ENCODE results near the gene KIAA0232. TPM values are rescaled to one million over a fixed set of nuclear protein-coding genes. Genes with fewer than 3 reads are reported as not detected.

KIAA0232 gene
- total and polyA plus RNA-seq, 9 donors: 8.7 to 41.4 (median 38.5) TPM

GRCh38 chr4:6765703-6766102 is 16.8 kb upstream of the KIAA0232 start:
- 87 to 93% (median 92%) methylated on average over 2 of the region's 2 CpGs for WGBS, 3 donors
- Histone ChIP-seq H3K36me3 (no peaks in the 10 kb centered on the region), H3K4me1 (ENCODE audit: insufficient read depth) (no peaks in the 10 kb centered on the region), H3K9me3 (no peaks in the 10 kb centered on the region), H3K27ac (no peak overlapping the region), H3K4me3 (no peak overlapping the region), H3K27me3 (no peaks in the 10 kb centered on the region)
- DNase-seq: no peak
- intact Hi-C loops (cut with DNase I): no loop called here
- TF ChIP-seq CTCF (IDR thresholded peaks at IDR 0.05): no peak

GRCh38 chr4:6767386-6767747 is 15.2 kb upstream of the KIAA0232 start:
- H3K27me3 ChIP-seq: no peaks in the 10 kb centered on the region
- no peaks in the 10 kb centered on the region for H3K9me3 ChIP-seq
- H3K4me3 ChIP-seq: no peak overlapping the region
- intact Hi-C loops (cut with DNase I): no loop called here
- DNase-seq: no peak
- H3K27ac ChIP-seq: no peak overlapping the region
- no peaks in the 10 kb centered on the region for H3K36me3 ChIP-seq
- no peak for TF ChIP-seq POLR2A (IDR thresholded peaks at IDR 0.05)
- no peak for TF ChIP-seq CTCF (IDR thresholded peaks at IDR 0.05)
- TF ChIP-seq EP300 (IDR thresholded peaks at IDR 0.05): no peak
- no peaks in the 10 kb centered on the region for H3K4me1 ChIP-seq (ENCODE audit: insufficient read depth)
- 63 to 74% (median 74%) methylated on average over 6 of the region's 6 CpGs for WGBS, 3 donors

GRCh38 chr4:6767748-6768538 is 14.6 kb upstream of the KIAA0232 start:
- H3K9me3 ChIP-seq: no peaks in the 10 kb centered on the region
- H3K27me3 ChIP-seq: no peaks in the 10 kb centered on the region
- no peak overlapping the region for H3K27ac ChIP-seq
- DNase-seq: no peak
- H3K4me1 ChIP-seq (ENCODE audit: insufficient read depth): no peaks in the 10 kb centered on the region
- TF ChIP-seq CTCF (IDR thresholded peaks at IDR 0.05) (no peak), POLR2A (IDR thresholded peaks at IDR 0.05) (no peak), EP300 (IDR thresholded peaks at IDR 0.05) (no peak)
- WGBS, 3 donors: 68 to 70% (median 70%) methylated on average over 22 of the region's 22 CpGs
- intact Hi-C loops (cut with DNase I): no loop called here
- H3K36me3 ChIP-seq: no peaks in the 10 kb centered on the region
- no peak overlapping the region for H3K4me3 ChIP-seq

GRCh38 chr4:6768539-6768905 is 14.0 kb upstream of the KIAA0232 start:
- no peak for DNase-seq
- TF ChIP-seq POLR2A (IDR thresholded peaks at IDR 0.05): no peak
- TF ChIP-seq EP300 (IDR thresholded peaks at IDR 0.05): no peak
- no peak for TF ChIP-seq CTCF (IDR thresholded peaks at IDR 0.05)
- intact Hi-C loops (cut with DNase I): no loop called here
- WGBS, 3 donors: 47 to 58% (median 57%) methylated on average over 4 of the region's 4 CpGs
- Histone ChIP-seq H3K27me3 (no peaks in the 10 kb centered on the region), H3K36me3 (no peaks in the 10 kb centered on the region), H3K4me1 (ENCODE audit: insufficient read depth) (no peaks in the 10 kb centered on the region), H3K27ac (no peak overlapping the region), H3K4me3 (no peak overlapping the region), H3K9me3 (no peaks in the 10 kb centered on the region)
